HepG2 (cell line): ENCODE results near the gene SMIM36.

ENCODE experiments used
- ARHGAP35 ChIP-seq: sonication (generic); formaldehyde crosslinking; IDR thresholded peaks from 2 replicates; pipeline ENCODE4 v1.9.0; 2022; ENCODE audit warnings: mild to moderate bottlenecking, inconsistent platforms, moderate library complexity, missing genetic modification reagents, borderline replicate concordance
- EP300 ChIP-seq, 3 experiments: sonication (generic) in 1 of 3; formaldehyde crosslinking in 1 of 3; IDR thresholded peaks; 2 replicates each; pipeline versions ENCODE4 v1.5.1 to v1.6.1; 2011 to 2020; ENCODE audit warnings: low read depth in 2 of 3, low read length in 2 of 3, borderline replicate concordance in 1 of 3, improper control_type of control experiment in 1 of 3, mild to moderate bottlenecking in 1 of 3, missing genetic modification reagents in 1 of 3, moderate library complexity in 1 of 3
- JUND ChIP-seq: sonication (generic); formaldehyde crosslinking; IDR thresholded peaks from 2 replicates; pipeline ENCODE4 v1.8.0; 2022; ENCODE audit warnings: mild to moderate bottlenecking, missing genetic modification reagents
- POLR2A ChIP-seq, 2 experiments: IDR thresholded peaks; 2 replicates each; pipeline ENCODE4 v1.6.1; 2011; ENCODE audit warnings: low read depth in 2 of 2, low read length in 2 of 2, mild to moderate bottlenecking in 1 of 2, moderate library complexity in 1 of 2; ENCODE audit not compliant: insufficient read depth in 1 of 2
- SP1 ChIP-seq, 2 experiments: fragments of 450-650 bp in 1 of 2; sonication (generic) in 1 of 2; formaldehyde crosslinking in 1 of 2; IDR thresholded peaks; 2 replicates each; pipeline versions ENCODE4 v1.4.0 to v1.6.1; 2016 to 2020; ENCODE audit warnings: missing genetic modification reagents in 1 of 2
- TGIF2 ChIP-seq: IDR thresholded peaks from 2 replicates; pipeline ENCODE4 v1.6.1; 2016; ENCODE audit warnings: control low read depth, missing compliant biosample characterization
- ZFP41 ChIP-seq: sonication (generic); formaldehyde crosslinking; IDR thresholded peaks from 2 replicates; pipeline ENCODE4 v1.4.0; 2020; ENCODE audit warnings: mild to moderate bottlenecking, missing genetic modification reagents, borderline replicate concordance
- ZNF34 ChIP-seq: sonication (generic); formaldehyde crosslinking; IDR thresholded peaks from 2 replicates; pipeline ENCODE4 v1.4.0; 2020; ENCODE audit warnings: mild to moderate bottlenecking, missing genetic modification reagents, borderline replicate concordance
- TF ChIP-seq, protein P1 (sequence below): sonication (generic); formaldehyde crosslinking; IDR thresholded peaks from 2 replicates; pipeline ENCODE4 v1.5.0; 2020; ENCODE audit warnings: mild to moderate bottlenecking, missing genetic modification reagents, moderate library complexity

DNA sequence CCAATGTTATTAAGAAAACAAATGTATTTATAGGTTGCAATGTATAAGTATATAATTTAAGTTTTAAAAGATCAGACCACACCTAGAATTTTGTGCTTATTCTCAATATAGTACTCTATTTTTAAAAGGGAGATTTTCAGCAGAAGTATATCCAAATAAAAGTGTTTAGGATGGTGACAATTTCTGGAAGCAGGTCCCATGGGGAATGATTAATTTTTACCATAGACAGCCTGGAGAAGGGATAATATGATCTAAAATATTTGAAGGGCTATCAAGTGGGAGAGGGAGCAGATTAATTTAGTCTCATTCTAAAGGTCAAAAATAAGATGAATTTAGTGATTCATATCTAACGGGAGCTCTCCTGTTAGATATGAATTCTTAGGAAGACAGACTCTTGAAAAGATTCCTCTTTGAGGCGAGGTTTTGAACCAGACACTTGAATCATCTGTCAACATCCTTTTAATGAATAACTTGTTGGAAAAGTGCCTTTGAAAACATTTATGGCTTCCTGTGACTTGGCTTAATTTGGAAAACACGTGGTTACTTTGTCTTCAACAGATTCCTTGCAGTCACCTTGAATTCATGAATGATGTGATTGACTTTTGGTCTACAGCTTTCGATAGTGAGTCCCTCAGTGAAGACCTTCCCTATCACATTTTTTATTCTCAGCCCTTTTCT, 29.3 kb upstream of the SMIM36 start:
- no peak for TF ChIP-seq ZNF34 (CRISPR knock-in tag)
- TF ChIP-seq TGIF2 (CRISPR knock-in tag): no peak
- no peak for TF ChIP-seq SP1 (IDR thresholded peaks at IDR 0.05)
- TF ChIP-seq SP1 (CRISPR knock-in tag; IDR thresholded peaks at IDR 0.05): no peak
- no peak for TF ChIP-seq JUND (CRISPR knock-in tag)
- TF ChIP-seq EP300 (IDR thresholded peaks at IDR 0.05; ENCODE audit: low read depth in 2 of 2, low read length in 2 of 2): no peak
- no peak for TF ChIP-seq EP300 (CRISPR knock-in tag; IDR thresholded peaks at IDR 0.05; ENCODE audit: borderline replicate concordance)
- TF ChIP-seq, protein P1, sequence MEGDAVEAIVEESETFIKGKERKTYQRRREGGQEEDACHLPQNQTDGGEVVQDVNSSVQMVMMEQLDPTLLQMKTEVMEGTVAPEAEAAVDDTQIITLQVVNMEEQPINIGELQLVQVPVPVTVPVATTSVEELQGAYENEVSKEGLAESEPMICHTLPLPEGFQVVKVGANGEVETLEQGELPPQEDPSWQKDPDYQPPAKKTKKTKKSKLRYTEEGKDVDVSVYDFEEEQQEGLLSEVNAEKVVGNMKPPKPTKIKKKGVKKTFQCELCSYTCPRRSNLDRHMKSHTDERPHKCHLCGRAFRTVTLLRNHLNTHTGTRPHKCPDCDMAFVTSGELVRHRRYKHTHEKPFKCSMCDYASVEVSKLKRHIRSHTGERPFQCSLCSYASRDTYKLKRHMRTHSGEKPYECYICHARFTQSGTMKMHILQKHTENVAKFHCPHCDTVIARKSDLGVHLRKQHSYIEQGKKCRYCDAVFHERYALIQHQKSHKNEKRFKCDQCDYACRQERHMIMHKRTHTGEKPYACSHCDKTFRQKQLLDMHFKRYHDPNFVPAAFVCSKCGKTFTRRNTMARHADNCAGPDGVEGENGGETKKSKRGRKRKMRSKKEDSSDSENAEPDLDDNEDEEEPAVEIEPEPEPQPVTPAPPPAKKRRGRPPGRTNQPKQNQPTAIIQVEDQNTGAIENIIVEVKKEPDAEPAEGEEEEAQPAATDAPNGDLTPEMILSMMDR (CRISPR knock-in tag): no peak
- no peak for TF ChIP-seq ZFP41 (CRISPR knock-in tag)
- TF ChIP-seq ARHGAP35 (CRISPR knock-in tag): no peak
- TF ChIP-seq POLR2A (IDR thresholded peaks at IDR 0.05; ENCODE audit: insufficient read depth in 1 of 2, low read depth in 2 of 2, low read length in 2 of 2): no peak
